Measurements from ENCODE around the gene DYNLT5. TPM values are rescaled to one million over a fixed set of nuclear protein-coding genes. Genes with fewer than 3 reads are reported as not detected.
"Not testable (repeated sequence)": the region's sequence is repeated elsewhere in the genome, so short reads cannot be mapped to it uniquely, and the experiment has no call there.

DYNLT5 gene
- polyA plus RNA-seq, 1 of the 3 experiments (the other 2 are of a cell fraction) = not detected

DNA sequence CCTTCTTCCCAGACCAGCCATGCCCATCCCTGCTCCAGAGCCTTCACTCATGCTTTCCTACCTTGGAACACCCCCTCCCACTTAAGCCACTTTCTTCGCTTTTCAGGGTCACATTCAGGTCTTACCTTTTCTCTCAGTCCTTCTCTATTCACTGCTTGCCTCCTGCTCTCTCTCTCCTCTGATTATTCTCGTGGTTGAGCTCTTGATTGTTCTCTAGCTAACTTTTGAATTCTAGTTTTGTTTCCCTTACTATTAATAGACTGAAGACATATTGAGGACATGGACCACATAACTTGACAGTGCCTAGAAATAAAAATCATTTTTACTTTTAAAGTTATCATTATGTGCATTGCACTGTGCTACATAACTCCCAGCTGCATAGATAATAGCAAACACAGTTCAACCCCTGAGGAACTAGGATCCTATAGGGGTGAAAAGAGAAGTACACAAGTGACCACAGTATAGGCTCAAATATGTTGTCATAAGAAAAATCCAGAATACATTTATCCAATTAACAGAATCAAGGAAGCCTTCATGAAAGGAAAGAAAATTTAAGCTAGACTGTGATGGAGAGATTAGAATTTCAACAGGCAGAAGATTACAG lies 27.3 kb downstream of the DYNLT5 start:
- DNase-seq = no peak
- no peak overlapping the region for H2AFZ ChIP-seq (ENCODE audit: low read depth)
- ChIA-PET POLR2A (no interaction called here), CTCF (interaction anchor here (1.2 to 1.4 kb wide), 2 partner anchors 13 to 16 kb away, joined by 3 to 5 read pairs; no protein-coding TSS in a partner anchor)
- H3K27me3 ChIP-seq (ENCODE audit: insufficient read depth) = no peaks in the 10 kb centered on the region
- H3F3A ChIP-seq (replicated peaks; ENCODE audit: insufficient read depth) = no peaks in the 10 kb centered on the region
- H4K20me1 ChIP-seq (ENCODE audit: insufficient read depth) = no peaks in the 10 kb centered on the region
- no peak overlapping the region for H3K9ac ChIP-seq
- no peaks in the 10 kb centered on the region for H3K79me2 ChIP-seq (ENCODE audit: insufficient read depth)
- H3K27ac ChIP-seq (ENCODE audit: low read depth in 2 of 2, low read length in 1 of 2) = no peak overlapping the region
- H3K4me1 ChIP-seq (ENCODE audit: control insufficient read depth in 1 of 2, insufficient read depth in 2 of 2, low read depth in 1 of 2, low read length in 1 of 2) = no peaks in the 10 kb centered on the region; a peak in 2 of 4 replicates
- no peak overlapping the region for H3K4me2 ChIP-seq
- no peak overlapping the region for H3K4me3 ChIP-seq (ENCODE audit: low read depth in 2 of 2, low read length in 1 of 2)
- H3K9me2 ChIP-seq = no peaks in the 10 kb centered on the region
- no peaks in the 10 kb centered on the region for H3K9me3 ChIP-seq
- 20% methylated on average over 2 of the region's 2 CpGs for WGBS (ENCODE audit: low lambda C conversion rate)
- TF ChIP-seq CHD2 (IDR thresholded peaks at IDR 0.05; ENCODE audit: low read length, partially characterized antibody) (no peak), TEAD4 (IDR thresholded peaks at IDR 0.05; ENCODE audit: borderline replicate concordance, insufficient read depth) (no peak), MEF2A (IDR thresholded peaks at IDR 0.05; ENCODE audit: borderline replicate concordance, low read depth) (no peak), NRF1 (IDR thresholded peaks at IDR 0.05; ENCODE audit: low read depth, low read length) (no peak), SMC3 (IDR thresholded peaks at IDR 0.05; ENCODE audit: low read depth, low read length) (no peak), FOSL2 (IDR thresholded peaks at IDR 0.05; ENCODE audit: borderline replicate concordance, low read depth) (no peak), EZH2phosphoT487 (IDR thresholded peaks at IDR 0.05; ENCODE audit: borderline replicate concordance, low read depth) (no peak), POLR2AphosphoS5 (IDR thresholded peaks at IDR 0.05; ENCODE audit: low read depth, low read length) (no peak)
- TF ChIP-seq, protein P1, sequence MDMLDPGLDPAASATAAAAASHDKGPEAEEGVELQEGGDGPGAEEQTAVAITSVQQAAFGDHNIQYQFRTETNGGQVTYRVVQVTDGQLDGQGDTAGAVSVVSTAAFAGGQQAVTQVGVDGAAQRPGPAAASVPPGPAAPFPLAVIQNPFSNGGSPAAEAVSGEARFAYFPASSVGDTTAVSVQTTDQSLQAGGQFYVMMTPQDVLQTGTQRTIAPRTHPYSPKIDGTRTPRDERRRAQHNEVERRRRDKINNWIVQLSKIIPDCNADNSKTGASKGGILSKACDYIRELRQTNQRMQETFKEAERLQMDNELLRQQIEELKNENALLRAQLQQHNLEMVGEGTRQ (IDR thresholded peaks at IDR 0.05; ENCODE audit: borderline replicate concordance, low read depth, low read length) = no peak
- TF ChIP-seq, protein P2, sequence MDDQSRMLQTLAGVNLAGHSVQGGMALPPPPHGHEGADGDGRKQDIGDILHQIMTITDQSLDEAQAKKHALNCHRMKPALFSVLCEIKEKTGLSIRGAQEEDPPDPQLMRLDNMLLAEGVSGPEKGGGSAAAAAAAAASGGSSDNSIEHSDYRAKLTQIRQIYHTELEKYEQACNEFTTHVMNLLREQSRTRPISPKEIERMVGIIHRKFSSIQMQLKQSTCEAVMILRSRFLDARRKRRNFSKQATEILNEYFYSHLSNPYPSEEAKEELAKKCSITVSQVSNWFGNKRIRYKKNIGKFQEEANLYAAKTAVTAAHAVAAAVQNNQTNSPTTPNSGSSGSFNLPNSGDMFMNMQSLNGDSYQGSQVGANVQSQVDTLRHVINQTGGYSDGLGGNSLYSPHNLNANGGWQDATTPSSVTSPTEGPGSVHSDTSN (IDR thresholded peaks at IDR 0.05) = no peak
- TF ChIP-seq, protein P3, sequence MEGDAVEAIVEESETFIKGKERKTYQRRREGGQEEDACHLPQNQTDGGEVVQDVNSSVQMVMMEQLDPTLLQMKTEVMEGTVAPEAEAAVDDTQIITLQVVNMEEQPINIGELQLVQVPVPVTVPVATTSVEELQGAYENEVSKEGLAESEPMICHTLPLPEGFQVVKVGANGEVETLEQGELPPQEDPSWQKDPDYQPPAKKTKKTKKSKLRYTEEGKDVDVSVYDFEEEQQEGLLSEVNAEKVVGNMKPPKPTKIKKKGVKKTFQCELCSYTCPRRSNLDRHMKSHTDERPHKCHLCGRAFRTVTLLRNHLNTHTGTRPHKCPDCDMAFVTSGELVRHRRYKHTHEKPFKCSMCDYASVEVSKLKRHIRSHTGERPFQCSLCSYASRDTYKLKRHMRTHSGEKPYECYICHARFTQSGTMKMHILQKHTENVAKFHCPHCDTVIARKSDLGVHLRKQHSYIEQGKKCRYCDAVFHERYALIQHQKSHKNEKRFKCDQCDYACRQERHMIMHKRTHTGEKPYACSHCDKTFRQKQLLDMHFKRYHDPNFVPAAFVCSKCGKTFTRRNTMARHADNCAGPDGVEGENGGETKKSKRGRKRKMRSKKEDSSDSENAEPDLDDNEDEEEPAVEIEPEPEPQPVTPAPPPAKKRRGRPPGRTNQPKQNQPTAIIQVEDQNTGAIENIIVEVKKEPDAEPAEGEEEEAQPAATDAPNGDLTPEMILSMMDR (IDR thresholded peaks at IDR 0.05) = no peak
- TF ChIP-seq, protein P4, sequence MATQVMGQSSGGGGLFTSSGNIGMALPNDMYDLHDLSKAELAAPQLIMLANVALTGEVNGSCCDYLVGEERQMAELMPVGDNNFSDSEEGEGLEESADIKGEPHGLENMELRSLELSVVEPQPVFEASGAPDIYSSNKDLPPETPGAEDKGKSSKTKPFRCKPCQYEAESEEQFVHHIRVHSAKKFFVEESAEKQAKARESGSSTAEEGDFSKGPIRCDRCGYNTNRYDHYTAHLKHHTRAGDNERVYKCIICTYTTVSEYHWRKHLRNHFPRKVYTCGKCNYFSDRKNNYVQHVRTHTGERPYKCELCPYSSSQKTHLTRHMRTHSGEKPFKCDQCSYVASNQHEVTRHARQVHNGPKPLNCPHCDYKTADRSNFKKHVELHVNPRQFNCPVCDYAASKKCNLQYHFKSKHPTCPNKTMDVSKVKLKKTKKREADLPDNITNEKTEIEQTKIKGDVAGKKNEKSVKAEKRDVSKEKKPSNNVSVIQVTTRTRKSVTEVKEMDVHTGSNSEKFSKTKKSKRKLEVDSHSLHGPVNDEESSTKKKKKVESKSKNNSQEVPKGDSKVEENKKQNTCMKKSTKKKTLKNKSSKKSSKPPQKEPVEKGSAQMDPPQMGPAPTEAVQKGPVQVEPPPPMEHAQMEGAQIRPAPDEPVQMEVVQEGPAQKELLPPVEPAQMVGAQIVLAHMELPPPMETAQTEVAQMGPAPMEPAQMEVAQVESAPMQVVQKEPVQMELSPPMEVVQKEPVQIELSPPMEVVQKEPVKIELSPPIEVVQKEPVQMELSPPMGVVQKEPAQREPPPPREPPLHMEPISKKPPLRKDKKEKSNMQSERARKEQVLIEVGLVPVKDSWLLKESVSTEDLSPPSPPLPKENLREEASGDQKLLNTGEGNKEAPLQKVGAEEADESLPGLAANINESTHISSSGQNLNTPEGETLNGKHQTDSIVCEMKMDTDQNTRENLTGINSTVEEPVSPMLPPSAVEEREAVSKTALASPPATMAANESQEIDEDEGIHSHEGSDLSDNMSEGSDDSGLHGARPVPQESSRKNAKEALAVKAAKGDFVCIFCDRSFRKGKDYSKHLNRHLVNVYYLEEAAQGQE (IDR thresholded peaks at IDR 0.05; ENCODE audit: low read depth, low read length) = no peak
- no peaks in the 10 kb centered on the region for H3K36me3 ChIP-seq (replicated peaks in 1 of 2; ENCODE audit: control insufficient read depth in 1 of 2, insufficient read depth in 2 of 2, low read length in 1 of 2)

DNA sequence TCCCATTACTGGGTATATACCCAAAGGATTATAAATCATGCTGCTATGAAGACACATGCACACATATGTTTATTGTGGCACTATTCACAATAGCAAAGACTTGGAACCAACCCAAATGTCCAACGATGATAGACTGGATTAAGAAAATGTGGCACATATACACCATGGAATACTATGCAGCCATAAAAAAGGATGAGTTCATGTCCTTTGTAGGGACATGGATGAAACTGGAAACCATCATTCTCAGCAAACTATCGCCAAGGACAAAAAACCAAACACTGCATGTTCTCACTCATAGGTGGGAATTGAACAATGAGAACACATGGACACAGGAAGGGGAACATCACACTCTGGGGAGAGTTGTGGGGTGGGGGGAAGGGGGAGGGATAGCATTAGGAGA lies 33.5 kb downstream of the DYNLT5 start:
- H3K27ac ChIP-seq (ENCODE audit: low read depth in 2 of 2, low read length in 1 of 2); H3K4me3 ChIP-seq (ENCODE audit: low read depth in 2 of 2, low read length in 1 of 2); H3F3A ChIP-seq (replicated peaks; ENCODE audit: insufficient read depth); H4K20me1 ChIP-seq (ENCODE audit: insufficient read depth); H3K4me2 ChIP-seq; H3K4me1 ChIP-seq (ENCODE audit: control insufficient read depth in 1 of 2, insufficient read depth in 2 of 2, low read depth in 1 of 2, low read length in 1 of 2); DNase-seq; H3K9me3 ChIP-seq; H3K9me2 ChIP-seq; POLR2A ChIA-PET; H3K9ac ChIP-seq; CTCF ChIA-PET; H3K27me3 ChIP-seq (ENCODE audit: insufficient read depth); H2AFZ ChIP-seq (ENCODE audit: low read depth); H3K36me3 ChIP-seq (replicated peaks in 1 of 2; ENCODE audit: control insufficient read depth in 1 of 2, insufficient read depth in 2 of 2, low read length in 1 of 2); H3K79me2 ChIP-seq (ENCODE audit: insufficient read depth): not testable (repeated sequence)
- 20% methylated on average over 2 of the region's 2 CpGs for WGBS (ENCODE audit: low lambda C conversion rate)
